HG02678 (cell line): ENCODE measurements around the gene ATP13A3.

Source experiments
- ATAC-seq: cut with Tn5 transposase; IDR thresholded peaks from one replicate; pipeline ENCODE4 v1.9.1; 2021; ENCODE audit warnings: mild to moderate bottlenecking, moderate library complexity; ENCODE audit not compliant: unreplicated experiment

Gene ATP13A3

GRCh38 chr3:194396539-194396858, 90.3 kb downstream of the ATP13A3 start:
- ATAC-seq = peak; percentile 15

- no peak for ATAC-seq
These were observed 90.8 kb downstream of the ATP13A3 start for GRCh38 chr3:194395778-194396538.

GRCh38 chr3:194395212-194395611, 91.6 kb downstream of the ATP13A3 start:
- ATAC-seq = no peak

GRCh38 chr3:194392576-194392975, 94.2 kb downstream of the ATP13A3 start:
- ATAC-seq = no peak

- no peak for ATAC-seq
These were observed 96.0 kb downstream of the ATP13A3 start for GRCh38 chr3:194390835-194391234.

- ATAC-seq = no peak
These were observed 97.5 kb downstream of the ATP13A3 start for GRCh38 chr3:194389269-194389668.

GRCh38 chr3:194387926-194388418, 98.8 kb downstream of the ATP13A3 start:
- ATAC-seq = no peak

GRCh38 chr3:194387276-194387675, 99.5 kb downstream of the ATP13A3 start:
- ATAC-seq = no peak

- ATAC-seq = no peak
These were observed 100.2 kb downstream of the ATP13A3 start for GRCh38 chr3:194386648-194387047.

GRCh38 chr3:194386066-194386465, 100.7 kb downstream of the ATP13A3 start:
- ATAC-seq = no peak

GRCh38 chr3:194384569-194385001, 102.2 kb downstream of the ATP13A3 start:
- ATAC-seq = no peak

- ATAC-seq = no peak
These were observed 102.6 kb downstream of the ATP13A3 start for GRCh38 chr3:194384156-194384555.

GRCh38 chr3:194383276-194383940, 103.4 kb downstream of the ATP13A3 start:
- ATAC-seq = no peak

GRCh38 chr3:194382892-194383223, 103.9 kb downstream of the ATP13A3 start:
- no peak for ATAC-seq

- ATAC-seq = no peak
These were observed 104.5 kb downstream of the ATP13A3 start for GRCh38 chr3:194382196-194382891.

GRCh38 chr3:194381460-194381875, 105.3 kb downstream of the ATP13A3 start:
- ATAC-seq = no peak

- ATAC-seq = no peak
These were observed 106.5 kb downstream of the ATP13A3 start for GRCh38 chr3:194380326-194380725.

- ATAC-seq = no peak
These were observed 107.2 kb downstream of the ATP13A3 start for GRCh38 chr3:194379651-194380050.

GRCh38 chr3:194379231-194379630, 107.6 kb downstream of the ATP13A3 start:
- no peak for ATAC-seq

GRCh38 chr3:194377708-194378107, 109.1 kb downstream of the ATP13A3 start:
- ATAC-seq = no peak

- no peak for ATAC-seq
These were observed 110.6 kb downstream of the ATP13A3 start for GRCh38 chr3:194376241-194376560.
